HCT116 (cell line): ENCODE measurements around the gene GRB2. TPM values are rescaled to one million over a fixed set of nuclear protein-coding genes. Genes with fewer than 3 reads are reported as not detected.

Source experiments
- ATAC-seq: fragments of 200-7000 bp; cut with Tn5 transposase; 2 replicates; pipeline ENCODE4 v1.9.1; 2020; ENCODE audit warnings: mild to moderate bottlenecking, moderate library complexity
- BruUV-seq: library from RNA; stranded (reverse); fragments of 400-500 nt; replicated peaks from 2 replicates; lab custom pipeline; 2021; lab: Mats Ljungman, UMichigan
- CTCF ChIA-PET: fragments of 300-600 bp; sonication (Branson Sonifier 250); formaldehyde crosslinking; loops from one replicate; lab custom pipeline; 2021; ENCODE audit warnings: antibody characterized with exemption; lab: Charles Lee
- POLR2A ChIA-PET: fragments of 300-600, 350-600 bp; sonication (Branson Sonifier 250); formaldehyde crosslinking; loops from one replicate; lab custom pipeline; 2021; ENCODE audit warnings: antibody characterized with exemption; lab: Charles Lee
- RAD21 ChIA-PET, 2 experiments: fragments of 300-600 bp; sonication (Branson Sonifier 250); formaldehyde crosslinking; loops; one replicate each; lab custom pipeline; 2023; ENCODE audit warnings: low total read pairs in 2 of 2; ENCODE audit not compliant: uncharacterized antibody in 2 of 2, unreplicated experiment in 2 of 2, low non-redundant PET in 1 of 2; lab: Charles Lee
- DNase-seq: peaks from one replicate; pipeline ENCODE4 v3.0.0-alpha.2; 2010; ENCODE audit warnings: low read depth, low spot score
- H2AFZ ChIP-seq: fragments of 200-600 bp; shearing (Covaris generic), sonication (generic); 2 replicates; pipeline ENCODE4 v1.6.1; 2017; ENCODE audit warnings: low read depth, mixed run types, mixed read lengths, antibody characterized with exemption, low read length; ENCODE audit not compliant: poor library complexity, severe bottlenecking
- H3K27ac ChIP-seq: 2 replicates; pipeline ENCODE4 v1.5.1; 2012; ENCODE audit warnings: low read depth, low read length
- H3K27me3 ChIP-seq: fragments of 200-600 bp; sonication (generic); 2 replicates; pipeline ENCODE4 v1.6.1; 2016; ENCODE audit warnings: mixed run types, low read length, mixed read lengths; ENCODE audit not compliant: insufficient read depth
- H3K36me3 ChIP-seq, 2 experiments: fragments of 200-500 bp in 1 of 2; fragments of 200-600 bp in 1 of 2; sonication (Bioruptor generic) in 1 of 2; sonication (generic) in 1 of 2; 2 replicates each; pipeline versions ENCODE4 v1.5.1 to v1.6.1; 2014 to 2016; ENCODE audit warnings: low read length in 2 of 2, inconsistent platforms in 1 of 2, mixed read lengths in 1 of 2, mixed run types in 1 of 2; ENCODE audit not compliant: insufficient read depth in 2 of 2, control insufficient read depth in 1 of 2
- H3K4me1 ChIP-seq, 2 experiments: fragments of 200-600 bp in 1 of 2; sonication (generic) in 1 of 2; 2 replicates each; pipeline versions ENCODE4 v1.5.1 to v1.6.1; 2012 to 2017; ENCODE audit warnings: low read length in 2 of 2, inconsistent platforms in 1 of 2, mild to moderate bottlenecking in 1 of 2, mixed read lengths in 1 of 2, mixed run types in 1 of 2, moderate library complexity in 1 of 2; ENCODE audit not compliant: insufficient read depth in 2 of 2, control insufficient read depth in 1 of 2
- H3K4me2 ChIP-seq: fragments of 200-600 bp; sonication (generic); 2 replicates; pipeline ENCODE4 v1.6.1; 2017; ENCODE audit warnings: mixed run types, low read length, mixed read lengths
- H3K4me3 ChIP-seq, 2 experiments: fragments of 200-600 bp in 1 of 2; sonication (generic) in 1 of 2; replicated peaks in 1 of 2; 2 replicates each; pipeline ENCODE4 v1.5.1; 2011 to 2016; ENCODE audit warnings: low read length in 2 of 2, control low read depth in 1 of 2, low read depth in 1 of 2, mild to moderate bottlenecking in 1 of 2, mixed read lengths in 1 of 2, mixed run types in 1 of 2
- H3K79me2 ChIP-seq: fragments of 200-600 bp; sonication (generic); 2 replicates; pipeline ENCODE4 v1.6.1; 2017; ENCODE audit warnings: mild to moderate bottlenecking, mixed run types, low read length, moderate library complexity, mixed read lengths; ENCODE audit not compliant: insufficient read depth
- H3K9ac ChIP-seq: fragments of 200-600 bp; sonication (generic); 2 replicates; pipeline ENCODE4 v1.6.1; 2016; ENCODE audit warnings: low read length, mixed read lengths
- H3K9me2 ChIP-seq: fragments of 200-600 bp; sonication (generic), shearing (Covaris generic); 2 replicates; pipeline ENCODE4 v1.6.1; 2017; ENCODE audit warnings: mixed run types, mild to moderate bottlenecking, moderate library complexity; ENCODE audit not compliant: insufficient read depth
- H3K9me3 ChIP-seq, 2 experiments: fragments of 200-500 bp in 1 of 2; fragments of 200-600 bp in 1 of 2; sonication (Bioruptor generic) in 1 of 2; sonication (generic) in 1 of 2; 2 replicates each; pipeline ENCODE4 v1.6.1; 2014 to 2017; ENCODE audit warnings: low read length in 2 of 2, mixed read lengths in 2 of 2, inconsistent platforms in 1 of 2, low read depth in 1 of 2, mild to moderate bottlenecking in 1 of 2, mixed run types in 1 of 2, moderate library complexity in 1 of 2; ENCODE audit not compliant: control insufficient read depth in 1 of 2, insufficient read depth in 1 of 2
- H4K20me1 ChIP-seq: fragments of 200-600 bp; sonication (generic), shearing (Covaris generic); 2 replicates; pipeline ENCODE4 v1.6.1; 2017; ENCODE audit warnings: mixed run types, mild to moderate bottlenecking, moderate library complexity; ENCODE audit not compliant: insufficient read depth
- CBX3 ChIP-seq: IDR thresholded peaks from 2 replicates; pipeline ENCODE4 v1.6.1; 2012; ENCODE audit warnings: low read depth
- CEBPB ChIP-seq: IDR thresholded peaks from 2 replicates; pipeline ENCODE4 v1.6.1; 2012; ENCODE audit warnings: low read depth
- EGR1 ChIP-seq: IDR thresholded peaks from 2 replicates; pipeline ENCODE4 v1.6.1; 2012; ENCODE audit warnings: low read depth
- JUND ChIP-seq: IDR thresholded peaks from 2 replicates; pipeline ENCODE4 v1.6.1; 2012
- RAD21 ChIP-seq: IDR thresholded peaks from 2 replicates; pipeline ENCODE4 v1.6.1; 2012; ENCODE audit warnings: low read depth, mild to moderate bottlenecking
- SRF ChIP-seq: IDR thresholded peaks from 2 replicates; pipeline ENCODE4 v1.6.1; 2012; ENCODE audit warnings: low read depth
- TCF7L2 ChIP-seq: IDR thresholded peaks from 2 replicates; pipeline ENCODE4 v1.7.0; 2011; ENCODE audit warnings: borderline replicate concordance, inconsistent platforms; ENCODE audit not compliant: insufficient read depth, insufficient read length; ENCODE audit errors: extremely low read depth
- YY1 ChIP-seq: IDR thresholded peaks from 2 replicates; pipeline ENCODE4 v1.6.1; 2011; ENCODE audit warnings: low read length, low read depth, moderate library complexity, mild to moderate bottlenecking; ENCODE audit not compliant: insufficient replicate concordance; ENCODE audit errors: extremely low read depth
- ZFX ChIP-seq: fragments of 450-650 bp; IDR thresholded peaks from 2 replicates; pipeline ENCODE4 v1.6.1; 2017
- intact Hi-C: fragments of 100-400 bp; cut with micrococcal nuclease; formaldehyde crosslinking; loops from 2 replicates; pipeline ENCODE4 v1.10.0; 2022
- total RNA-seq: library from RNA; stranded (reverse); gene quantifications from one replicate; pipeline ENCODE4 v1.2.1, GENCODE V29; 2021; ENCODE audit not compliant: unreplicated experiment
- TF ChIP-seq, protein P1 (sequence below), 3 experiments: fragments of 200-600 bp in 1 of 3; sonication (generic) in 1 of 3; IDR thresholded peaks in 2 of 3; conservative IDR thresholded peaks in 1 of 3; 2 replicates each; pipeline ENCODE4 v1.5.1; 2012 to 2017; ENCODE audit warnings: low read depth in 2 of 3, low read length in 2 of 3, antibody characterized with exemption in 1 of 3, borderline replicate concordance in 1 of 3, control low read depth in 1 of 3, mild to moderate bottlenecking in 1 of 3, mixed read lengths in 1 of 3, mixed run types in 1 of 3, moderate library complexity in 1 of 3; ENCODE audit not compliant: insufficient read depth in 1 of 3
- TF ChIP-seq, protein P2 (sequence below): IDR thresholded peaks from 2 replicates; pipeline ENCODE4 v1.6.1; 2012

Gene GRB2
- total RNA-seq, 1 experiment from 2014 or later: 146 TPM

GRCh38 chr17:75361996-75362395 is 43.5 kb downstream of the GRB2 start:
- intact Hi-C loops: no loop called here
- H3K79me2 ChIP-seq: peaks cover 95% of the 10 kb centered on the region
- POLR2A ChIA-PET: no interaction called here
- no peak overlapping the region for H2AFZ ChIP-seq
- H3K9me2 ChIP-seq: no peaks in the 10 kb centered on the region
- H3K27me3 ChIP-seq: no peaks in the 10 kb centered on the region
- RAD21 ChIA-PET: no interaction called here
- DNase-seq (no peak), ATAC-seq (no peak)
- no TSS peak for BruUV-seq
- CTCF ChIA-PET: no interaction called here
- H3K4me3 ChIP-seq: no peak overlapping the region
- H3K4me1 ChIP-seq: peaks cover 10 to 20% of the 10 kb centered on the region in 2 experiments; a peak in 2 of 4 replicates
- no peak overlapping the region for H3K27ac ChIP-seq
- TF ChIP-seq TCF7L2: no peak
- TF ChIP-seq, protein P1, sequence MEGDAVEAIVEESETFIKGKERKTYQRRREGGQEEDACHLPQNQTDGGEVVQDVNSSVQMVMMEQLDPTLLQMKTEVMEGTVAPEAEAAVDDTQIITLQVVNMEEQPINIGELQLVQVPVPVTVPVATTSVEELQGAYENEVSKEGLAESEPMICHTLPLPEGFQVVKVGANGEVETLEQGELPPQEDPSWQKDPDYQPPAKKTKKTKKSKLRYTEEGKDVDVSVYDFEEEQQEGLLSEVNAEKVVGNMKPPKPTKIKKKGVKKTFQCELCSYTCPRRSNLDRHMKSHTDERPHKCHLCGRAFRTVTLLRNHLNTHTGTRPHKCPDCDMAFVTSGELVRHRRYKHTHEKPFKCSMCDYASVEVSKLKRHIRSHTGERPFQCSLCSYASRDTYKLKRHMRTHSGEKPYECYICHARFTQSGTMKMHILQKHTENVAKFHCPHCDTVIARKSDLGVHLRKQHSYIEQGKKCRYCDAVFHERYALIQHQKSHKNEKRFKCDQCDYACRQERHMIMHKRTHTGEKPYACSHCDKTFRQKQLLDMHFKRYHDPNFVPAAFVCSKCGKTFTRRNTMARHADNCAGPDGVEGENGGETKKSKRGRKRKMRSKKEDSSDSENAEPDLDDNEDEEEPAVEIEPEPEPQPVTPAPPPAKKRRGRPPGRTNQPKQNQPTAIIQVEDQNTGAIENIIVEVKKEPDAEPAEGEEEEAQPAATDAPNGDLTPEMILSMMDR (IDR thresholded peaks at IDR 0.05 in 2 of 3, conservative IDR thresholded peaks at IDR 0.05 in 1 of 3; ENCODE audit: borderline replicate concordance in 1 of 3, insufficient read depth in 1 of 3, low read depth in 2 of 3, low read length in 2 of 3): no peak
- no peak for TF ChIP-seq JUND
- TF ChIP-seq CEBPB: no peak
- no peak for TF ChIP-seq SRF
- TF ChIP-seq YY1: no peak
- TF ChIP-seq ZFX: no peak
- no peak for TF ChIP-seq EGR1
- TF ChIP-seq, protein P2, sequence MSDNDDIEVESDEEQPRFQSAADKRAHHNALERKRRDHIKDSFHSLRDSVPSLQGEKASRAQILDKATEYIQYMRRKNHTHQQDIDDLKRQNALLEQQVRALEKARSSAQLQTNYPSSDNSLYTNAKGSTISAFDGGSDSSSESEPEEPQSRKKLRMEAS: no peak
- no peak for TF ChIP-seq CBX3
- no peak for TF ChIP-seq RAD21
- TF ChIP-seq, all 23 proteins: peak for 0
- H3K36me3 ChIP-seq: no peaks in the 10 kb centered on the region
- no peak overlapping the region for H3K9ac ChIP-seq
- no peak overlapping the region for H3K4me2 ChIP-seq
- H4K20me1 ChIP-seq: peaks cover 11% of the 10 kb centered on the region; the same call in 1 of the 2 replicates
- H3K9me3 ChIP-seq: no peaks in the 10 kb centered on the region
